Femur (tissue), 1 donor: ENCODE measurements around the gene CSNK2A2.

Experiments used
- DNase-seq: peaks from one replicate; pipeline ENCODE4 v3.0.0-alpha.2; 2017

CSNK2A2 gene

DNA sequence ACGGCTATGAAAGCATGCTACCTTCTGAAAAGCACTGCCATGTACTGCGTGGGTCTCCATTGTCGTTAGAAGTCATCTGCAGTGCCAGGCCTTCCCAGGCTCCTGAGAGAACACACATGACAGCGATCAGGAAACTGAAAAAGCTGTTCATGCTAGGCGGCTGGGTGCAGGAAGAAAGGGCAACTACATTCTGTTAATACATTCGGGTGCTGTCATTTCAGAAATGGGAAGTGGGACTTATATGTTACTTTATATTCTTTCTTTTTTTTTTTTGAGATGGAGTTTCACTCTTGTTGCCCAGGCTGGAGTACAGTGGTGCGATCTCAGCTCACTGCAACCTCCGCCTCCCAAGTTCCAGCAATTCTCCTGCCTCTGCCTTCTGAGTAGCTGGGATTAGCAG is 88.6 kb downstream of the CSNK2A2 start:
- no peak for DNase-seq
